A673 (cell line): ENCODE data around the gene SAMD4B. TPM values are rescaled to one million over a fixed set of nuclear protein-coding genes. Genes with fewer than 3 reads are reported as not detected.

Experiments
- BruUV-seq: library from RNA; stranded (reverse); fragments of 400-500 nt; replicated peaks from 2 replicates; lab custom pipeline; 2021; lab: Mats Ljungman, UMichigan
- CTCF ChIA-PET: fragments of 300-600 bp; sonication (Branson Sonifier 250); formaldehyde crosslinking; loops from one replicate; lab custom pipeline; 2022; ENCODE audit warnings: antibody characterized with exemption; lab: Charles Lee
- POLR2A ChIA-PET: fragments of 300-600 bp; sonication (Branson Sonifier 250); formaldehyde crosslinking; loops from one replicate; lab custom pipeline; 2022; ENCODE audit warnings: antibody characterized with exemption; ENCODE audit not compliant: low non-redundant PET; lab: Charles Lee
- DNase-seq: peaks from one replicate; pipeline ENCODE4 v3.0.0-alpha.2; 2015; ENCODE audit warnings: low spot score
- H3K27ac ChIP-seq: fragments of 200-600 bp; sonication (generic); 2 replicates; pipeline ENCODE4 v1.5.1; 2016; ENCODE audit warnings: mixed run types, low read depth, mild to moderate bottlenecking, mixed read lengths, antibody characterized with exemption, low read length; ENCODE audit not compliant: poor library complexity, severe bottlenecking
- H3K27me3 ChIP-seq: fragments of 200-600 bp; sonication (generic); replicated peaks from 2 replicates; pipeline ENCODE4 v1.6.1; 2017; ENCODE audit warnings: mixed run types, low read depth, mild to moderate bottlenecking, mixed read lengths, antibody characterized with exemption, low read length; ENCODE audit not compliant: insufficient read depth, poor library complexity
- H3K36me3 ChIP-seq: fragments of 200-600 bp; sonication (generic); 2 replicates; pipeline ENCODE4 v1.6.1; 2016; ENCODE audit warnings: mixed run types, mild to moderate bottlenecking, mixed read lengths, antibody characterized with exemption, low read length; ENCODE audit not compliant: insufficient read depth, poor library complexity, severe bottlenecking
- H3K4me1 ChIP-seq: fragments of 200-600 bp; sonication (generic); 2 replicates; pipeline ENCODE4 v1.6.1; 2017; ENCODE audit warnings: mixed run types, mild to moderate bottlenecking, mixed read lengths, antibody characterized with exemption, low read length; ENCODE audit not compliant: insufficient read depth, poor library complexity, severe bottlenecking
- H3K4me3 ChIP-seq: fragments of 200-600 bp; sonication (generic); 2 replicates; pipeline ENCODE4 v1.5.1; 2016; ENCODE audit warnings: low read depth, mixed run types, mild to moderate bottlenecking, mixed read lengths, low read length; ENCODE audit not compliant: poor library complexity, severe bottlenecking
- H3K9me3 ChIP-seq: fragments of 200-600 bp; sonication (generic); 2 replicates; pipeline ENCODE4 v1.6.1; 2016; ENCODE audit warnings: mixed run types, low read depth, mild to moderate bottlenecking, mixed read lengths, antibody characterized with exemption, low read length; ENCODE audit not compliant: poor library complexity, severe bottlenecking
- EZH2 ChIP-seq: fragments of 200-600 bp; sonication (generic); IDR thresholded peaks from 2 replicates; pipeline ENCODE4 v1.6.1; 2017; ENCODE audit warnings: borderline replicate concordance, low read depth, mild to moderate bottlenecking, mixed read lengths, antibody characterized with exemption, low read length; ENCODE audit not compliant: poor library complexity, severe bottlenecking
- intact Hi-C: fragments of 100-400 bp; cut with micrococcal nuclease; formaldehyde crosslinking; loops from one replicate; pipeline ENCODE4 v1.10.0; 2022; ENCODE audit not compliant: unreplicated experiment
- total RNA-seq: library from RNA; stranded (reverse); gene quantifications from 2 replicates; pipeline ENCODE4 v1.2.3, GENCODE V29; 2021
- TF ChIP-seq, protein P1 (sequence below): fragments of 300-800, 200-600 bp; sonication (generic); conservative IDR thresholded peaks from 2 replicates; pipeline ENCODE4 v1.5.1; 2017; ENCODE audit warnings: low read depth, mild to moderate bottlenecking, antibody characterized with exemption, low read length, moderate library complexity, mixed read lengths

Gene SAMD4B
- total RNA-seq, 1 experiment from 2014 or later = 168 TPM

DNA sequence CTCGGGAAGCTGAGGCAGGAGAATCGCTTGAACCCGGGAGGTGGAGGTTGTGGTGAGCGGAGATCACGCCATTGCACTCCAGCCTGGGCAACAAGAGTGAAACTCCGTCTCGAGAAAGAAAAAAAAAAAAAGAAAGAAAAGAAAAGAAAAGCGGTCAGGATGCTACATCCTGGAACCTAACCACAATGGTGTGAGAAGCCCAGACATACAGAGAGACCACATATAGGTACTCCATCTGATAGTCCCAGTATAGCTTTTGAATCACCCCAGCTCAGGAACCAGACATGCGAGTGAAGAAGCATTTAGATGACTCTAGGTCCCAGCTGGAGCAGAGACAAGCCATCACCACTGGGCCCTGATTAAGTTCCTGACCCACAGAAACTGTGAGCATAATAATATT lies 42.8 kb upstream of the SAMD4B start:
- Histone ChIP-seq H3K36me3 (no peaks in the 10 kb centered on the region), H3K27me3 (no peaks in the 10 kb centered on the region), H3K27ac (no peak overlapping the region), H3K9me3 (no peaks in the 10 kb centered on the region), H3K4me3 (no peak overlapping the region), H3K4me1 (no peaks in the 10 kb centered on the region)
- TF ChIP-seq EZH2 = no peak
- TF ChIP-seq, protein P1, sequence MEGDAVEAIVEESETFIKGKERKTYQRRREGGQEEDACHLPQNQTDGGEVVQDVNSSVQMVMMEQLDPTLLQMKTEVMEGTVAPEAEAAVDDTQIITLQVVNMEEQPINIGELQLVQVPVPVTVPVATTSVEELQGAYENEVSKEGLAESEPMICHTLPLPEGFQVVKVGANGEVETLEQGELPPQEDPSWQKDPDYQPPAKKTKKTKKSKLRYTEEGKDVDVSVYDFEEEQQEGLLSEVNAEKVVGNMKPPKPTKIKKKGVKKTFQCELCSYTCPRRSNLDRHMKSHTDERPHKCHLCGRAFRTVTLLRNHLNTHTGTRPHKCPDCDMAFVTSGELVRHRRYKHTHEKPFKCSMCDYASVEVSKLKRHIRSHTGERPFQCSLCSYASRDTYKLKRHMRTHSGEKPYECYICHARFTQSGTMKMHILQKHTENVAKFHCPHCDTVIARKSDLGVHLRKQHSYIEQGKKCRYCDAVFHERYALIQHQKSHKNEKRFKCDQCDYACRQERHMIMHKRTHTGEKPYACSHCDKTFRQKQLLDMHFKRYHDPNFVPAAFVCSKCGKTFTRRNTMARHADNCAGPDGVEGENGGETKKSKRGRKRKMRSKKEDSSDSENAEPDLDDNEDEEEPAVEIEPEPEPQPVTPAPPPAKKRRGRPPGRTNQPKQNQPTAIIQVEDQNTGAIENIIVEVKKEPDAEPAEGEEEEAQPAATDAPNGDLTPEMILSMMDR = no peak
- no TSS peak for BruUV-seq
- CTCF ChIA-PET = no interaction called here
- intact Hi-C loops = no loop called here
- DNase-seq = no peak
- POLR2A ChIA-PET = no interaction called here

DNA sequence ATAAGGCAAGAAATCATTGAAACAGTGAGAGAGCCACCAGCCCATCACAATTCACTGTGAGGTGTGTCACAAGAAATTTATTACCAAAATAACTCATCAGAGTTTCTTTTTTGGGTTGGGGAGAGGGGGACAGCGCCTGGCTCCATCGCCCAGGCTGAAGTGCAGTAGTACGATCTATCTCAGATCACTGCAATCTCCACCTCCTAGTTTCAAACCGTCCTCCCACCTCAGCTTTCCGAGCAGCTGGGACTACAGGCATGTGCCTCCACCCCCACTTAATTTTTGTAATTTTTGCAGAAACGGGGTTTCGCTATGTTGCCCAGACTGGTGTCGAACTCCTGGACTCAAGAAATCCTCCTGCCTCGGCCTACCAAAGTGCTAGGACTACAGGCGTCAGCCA lies 42.4 kb upstream of the SAMD4B start:
- no peak overlapping the region for H3K4me3 ChIP-seq
- H3K27ac ChIP-seq = no peak overlapping the region
- intact Hi-C loops = no loop called here
- no TSS peak for BruUV-seq
- ChIA-PET POLR2A (no interaction called here), CTCF (no interaction called here)
- DNase-seq = no peak
- H3K27me3 ChIP-seq = no peaks in the 10 kb centered on the region
- H3K4me1 ChIP-seq = no peaks in the 10 kb centered on the region
- no peak for TF ChIP-seq EZH2
- TF ChIP-seq, protein P1 = no peak
- no peaks in the 10 kb centered on the region for H3K36me3 ChIP-seq
- H3K9me3 ChIP-seq = no peaks in the 10 kb centered on the region

DNA sequence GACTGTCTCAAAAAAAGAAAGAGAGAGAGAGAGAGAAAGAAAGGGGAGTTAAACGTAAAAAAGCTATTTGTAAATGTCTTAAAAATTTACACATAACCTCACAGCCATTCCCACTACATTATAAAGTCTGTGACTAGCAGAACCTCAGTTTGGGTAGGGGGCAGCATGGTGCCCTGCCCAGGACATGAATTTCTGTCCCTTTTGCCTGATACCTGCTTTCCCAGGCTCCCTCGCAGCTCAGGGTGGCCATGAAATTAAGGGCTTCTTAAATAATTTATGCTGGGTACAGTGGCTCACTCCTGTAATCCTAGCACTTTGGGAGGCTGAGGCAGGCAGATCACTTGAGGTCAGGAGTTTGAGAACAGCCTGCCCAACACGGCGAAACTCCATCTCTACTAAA lies 41.2 kb upstream of the SAMD4B start:
- Histone ChIP-seq H3K4me3 (no peak overlapping the region), H3K27me3 (no peaks in the 10 kb centered on the region), H3K36me3 (no peaks in the 10 kb centered on the region), H3K4me1 (no peaks in the 10 kb centered on the region), H3K9me3 (no peaks in the 10 kb centered on the region), H3K27ac (no peak overlapping the region)
- DNase-seq = no peak
- CTCF ChIA-PET = no interaction called here
- POLR2A ChIA-PET = no interaction called here
- TF ChIP-seq, protein P1 = no peak
- no peak for TF ChIP-seq EZH2
- intact Hi-C loops = no loop called here
- BruUV-seq = no TSS peak
